ENCODE data around the gene ATXN1.
"Not testable (repeated sequence)": the region's sequence is repeated elsewhere in the genome, so short reads cannot be mapped to it uniquely, and the experiment has no call there.

The ATXN1 gene

GRCh38 chr6:16706491-16706890 is 54.8 kb downstream of the ATXN1 start:
- DNase-seq (ENCODE audit: low read depth); H3K4me3 ChIP-seq (ENCODE audit: low read depth, low read length): not testable (repeated sequence)

GRCh38 chr6:16706029-16706428 is 55.2 kb downstream of the ATXN1 start:
- no peak for DNase-seq (ENCODE audit: low read depth)
- H3K4me3 ChIP-seq (ENCODE audit: low read depth, low read length), result no peak overlapping the region

DNA sequence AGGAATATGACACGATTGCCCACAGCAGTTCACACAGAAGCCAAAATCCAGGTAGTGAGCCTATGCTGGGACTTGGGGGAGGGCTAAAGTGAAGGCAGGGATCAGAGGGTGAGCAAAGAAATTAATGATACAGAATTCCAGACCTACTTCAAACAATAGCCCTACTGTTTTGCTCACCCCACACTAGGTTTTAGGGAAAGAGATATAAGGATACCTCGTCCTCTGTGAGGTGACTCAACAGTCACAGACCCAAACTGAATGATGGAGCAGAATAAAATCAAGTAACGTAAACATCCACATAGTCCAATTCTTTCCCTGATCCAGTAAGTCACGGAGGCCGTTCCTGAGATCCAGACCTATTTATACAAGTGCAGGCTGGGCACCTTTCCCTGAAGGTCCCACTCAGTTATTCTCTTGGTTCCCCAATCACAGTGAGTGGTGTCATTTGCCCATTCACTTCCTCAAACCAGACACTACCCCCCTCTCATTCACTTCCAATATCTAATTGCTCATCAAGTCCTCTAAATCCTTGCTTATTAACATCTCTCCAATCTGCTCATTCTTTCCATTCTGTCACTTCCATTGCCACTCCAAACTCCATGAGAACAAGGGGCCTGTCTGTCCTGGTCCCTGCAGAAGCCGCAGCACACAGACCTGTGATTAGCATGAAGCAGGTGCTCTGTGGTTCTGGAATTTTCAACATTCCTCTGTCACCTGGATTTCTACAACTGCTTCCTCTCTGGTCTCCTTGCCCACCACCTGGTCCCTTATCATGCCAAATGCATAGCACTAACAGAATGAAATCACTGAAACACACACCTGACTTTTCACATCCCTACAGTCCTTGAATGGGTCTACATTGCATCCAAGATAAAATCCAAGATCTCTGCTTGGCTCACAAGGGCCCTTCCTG is 55.9 kb downstream of the ATXN1 start:
- H3K4me3 ChIP-seq (ENCODE audit: low read depth, low read length), result no peak overlapping the region
- DNase-seq (ENCODE audit: low read depth), result no peak

GRCh38 chr6:16704401-16705045 is 56.7 kb downstream of the ATXN1 start:
- peak overlapping the region; percentile 12 for H3K4me3 ChIP-seq (ENCODE audit: low read depth, low read length)
- peak; percentile 43 for DNase-seq (ENCODE audit: low read depth)

- not testable (repeated sequence) for DNase-seq (ENCODE audit: low read depth); H3K4me3 ChIP-seq (ENCODE audit: low read depth, low read length)
These were observed 58.5 kb downstream of the ATXN1 start for GRCh38 chr6:16702627-16703378.

DNA sequence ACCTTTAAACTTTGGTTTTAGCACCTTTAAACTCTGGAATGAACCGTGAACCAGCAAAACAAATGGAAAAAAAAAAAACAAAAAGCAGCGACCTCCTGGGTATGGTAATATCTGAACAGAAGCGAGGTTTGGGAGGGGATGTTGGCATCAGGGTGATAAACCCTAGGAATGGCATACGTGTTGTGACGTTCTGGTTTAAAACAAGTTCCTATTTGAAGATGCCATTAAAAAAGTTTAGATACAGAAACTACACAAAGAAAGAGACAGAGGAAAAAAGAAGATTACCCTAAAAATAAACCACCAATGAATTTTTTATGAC is 60.4 kb downstream of the ATXN1 start:
- H3K4me3 ChIP-seq (ENCODE audit: low read depth, low read length), result peak overlapping the region; percentile 32
- DNase-seq (ENCODE audit: low read depth), result no peak

GRCh38 chr6:16700202-16700915 is 60.9 kb downstream of the ATXN1 start:
- H3K4me3 ChIP-seq (ENCODE audit: low read depth, low read length), result peak overlapping the region; percentile 32
- DNase-seq (ENCODE audit: low read depth), result no peak

DNA sequence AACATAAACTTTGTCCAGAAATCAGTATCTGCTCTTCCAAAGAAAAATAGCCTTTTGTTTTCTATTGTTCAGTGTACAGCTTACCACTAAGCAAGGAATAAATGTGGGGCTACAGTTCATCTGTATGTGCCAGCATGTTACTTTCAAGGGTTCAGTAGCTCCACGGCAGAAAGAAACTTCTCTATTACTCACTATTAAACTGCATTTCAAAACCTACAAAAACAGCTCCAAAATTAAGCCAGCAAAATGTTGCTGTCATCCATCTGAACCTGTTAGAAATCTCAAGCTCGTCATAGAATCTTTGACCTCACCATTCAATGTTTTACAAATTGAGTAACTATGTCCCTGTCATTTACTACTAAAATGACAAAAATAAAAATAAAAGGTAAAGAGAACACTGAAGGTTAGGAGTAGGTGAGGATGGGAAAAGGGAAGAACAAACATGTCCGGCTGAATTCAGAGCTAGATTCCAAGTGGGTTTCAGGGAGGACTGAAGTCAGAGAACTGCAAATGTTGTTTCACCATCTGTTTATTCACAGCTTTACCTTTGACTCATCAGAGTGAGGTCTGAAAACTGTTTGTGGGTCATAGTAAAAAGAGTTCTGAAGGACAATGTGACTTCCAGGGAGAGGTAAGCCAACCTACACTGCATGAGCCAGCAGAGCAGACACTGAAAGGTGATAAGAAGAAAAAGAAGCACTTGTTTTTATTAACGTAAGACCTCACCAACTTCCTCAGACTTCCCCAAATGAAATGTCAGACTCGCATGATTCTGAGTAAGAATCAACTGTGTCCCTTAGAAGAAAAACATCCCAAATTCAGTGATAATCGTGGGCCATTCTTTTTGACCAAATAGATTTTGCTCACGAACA is 62.0 kb downstream of the ATXN1 start:
- no peak overlapping the region for H3K4me3 ChIP-seq (ENCODE audit: low read depth, low read length)
- no peak for DNase-seq (ENCODE audit: low read depth)

GRCh38 chr6:16698162-16698533 is 63.1 kb downstream of the ATXN1 start:
- DNase-seq (ENCODE audit: low read depth), result no peak

DNA sequence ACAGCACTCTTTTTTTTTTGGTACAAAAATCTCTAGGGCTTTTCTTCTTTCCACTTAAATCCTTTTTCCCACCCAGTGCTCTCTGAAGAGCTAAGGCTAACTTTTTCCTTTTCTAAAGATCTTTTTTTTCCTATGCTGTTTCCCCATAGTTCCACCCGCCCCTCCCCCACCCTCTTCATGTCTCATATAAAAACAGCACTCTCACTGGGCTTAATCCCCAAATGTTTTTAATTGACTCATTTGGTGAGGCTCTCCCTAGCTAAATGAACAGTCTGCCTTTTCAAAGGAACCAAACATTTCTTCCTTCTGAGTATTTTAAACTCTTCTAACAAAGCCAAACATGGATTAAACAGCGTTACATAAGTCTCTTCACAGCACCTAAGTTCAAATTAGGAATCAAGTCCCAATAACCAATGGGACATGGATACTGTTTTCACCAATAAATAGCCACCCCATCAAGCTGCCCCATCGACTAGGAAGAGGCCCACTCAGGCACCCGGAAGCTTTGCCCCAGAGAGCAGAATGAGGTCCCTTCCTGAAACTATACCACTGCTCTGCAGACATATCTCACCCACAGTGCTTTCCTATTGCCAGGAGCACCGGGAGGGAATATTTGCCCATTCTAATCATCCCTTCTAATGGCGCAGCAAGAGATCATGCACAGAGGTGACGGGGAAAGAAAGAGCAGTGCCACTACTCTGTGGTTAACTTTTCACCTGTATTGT is 63.7 kb downstream of the ATXN1 start:
- H3K4me3 ChIP-seq (ENCODE audit: low read depth, low read length), result no peak overlapping the region
- DNase-seq (ENCODE audit: low read depth), result no peak

More at GRCh38 chr6:16698162-16698533, 63.1 kb downstream of the ATXN1 start:
- no peak overlapping the region for H3K4me3 ChIP-seq (ENCODE audit: low read depth, low read length)

- no peak overlapping the region for H3K4me3 ChIP-seq (ENCODE audit: low read depth, low read length)
- no peak for DNase-seq (ENCODE audit: low read depth)
These were observed 64.8 kb downstream of the ATXN1 start for GRCh38 chr6:16696496-16696895.

DNA sequence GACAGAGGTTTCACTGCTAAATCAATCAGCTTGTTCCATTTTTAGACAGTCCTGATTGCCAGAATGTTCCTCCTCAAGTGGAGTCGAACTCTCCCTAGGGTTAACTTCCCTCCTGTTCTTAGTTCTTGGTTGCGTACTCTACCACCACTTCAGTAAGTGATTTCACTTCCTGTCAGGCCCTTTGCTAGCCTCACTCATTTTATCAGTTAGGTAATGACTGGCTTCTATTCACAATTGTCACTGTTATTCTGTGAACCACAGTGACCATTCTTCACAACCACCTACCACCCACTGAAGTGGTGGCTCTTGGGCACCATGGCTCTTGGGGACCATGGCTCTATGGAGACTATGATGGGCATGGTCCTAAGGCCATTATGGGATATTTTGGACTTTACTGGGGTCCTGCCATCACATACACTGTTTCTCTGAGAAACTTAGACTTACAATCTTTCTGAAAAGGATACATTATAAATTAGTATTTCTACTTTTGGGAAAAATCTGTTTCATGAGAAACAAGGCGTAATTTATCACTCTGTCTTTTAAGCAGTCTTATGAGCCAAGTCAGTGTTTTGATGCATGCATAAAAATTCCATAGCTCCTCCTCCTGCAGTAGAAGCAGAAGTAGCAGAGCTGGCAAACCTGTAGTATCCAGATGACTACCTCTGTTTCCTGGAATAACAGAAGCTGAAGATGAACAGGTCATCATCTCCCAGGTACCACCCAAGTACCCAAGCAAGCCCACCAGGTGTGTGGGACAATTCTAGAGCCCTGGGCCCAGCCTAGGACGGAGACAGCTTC is 66.3 kb downstream of the ATXN1 start:
- no peak for DNase-seq (ENCODE audit: low read depth)
- H3K4me3 ChIP-seq (ENCODE audit: low read depth, low read length), result no peak overlapping the region

DNA sequence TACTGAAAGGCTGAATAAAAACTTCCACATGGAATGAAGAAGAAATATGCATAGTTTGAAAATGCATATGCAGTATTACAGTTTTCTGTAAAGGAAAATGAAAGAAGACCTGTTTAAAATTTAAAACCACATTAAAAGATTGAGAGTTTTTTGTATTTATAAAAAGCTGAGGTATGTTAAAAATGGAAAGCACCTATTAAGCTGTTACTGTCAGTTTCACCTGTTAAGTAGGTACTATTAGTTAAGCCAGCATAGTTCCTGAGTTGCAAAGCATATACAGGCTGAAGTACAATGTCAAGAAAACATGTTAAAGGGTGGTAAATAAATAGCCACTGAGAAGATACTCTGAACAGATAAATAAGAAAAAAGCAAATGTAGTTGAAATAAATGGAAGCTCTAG is 69.9 kb downstream of the ATXN1 start:
- H3K4me3 ChIP-seq (ENCODE audit: low read depth, low read length), result no peak overlapping the region
- DNase-seq (ENCODE audit: low read depth), result no peak

DNA sequence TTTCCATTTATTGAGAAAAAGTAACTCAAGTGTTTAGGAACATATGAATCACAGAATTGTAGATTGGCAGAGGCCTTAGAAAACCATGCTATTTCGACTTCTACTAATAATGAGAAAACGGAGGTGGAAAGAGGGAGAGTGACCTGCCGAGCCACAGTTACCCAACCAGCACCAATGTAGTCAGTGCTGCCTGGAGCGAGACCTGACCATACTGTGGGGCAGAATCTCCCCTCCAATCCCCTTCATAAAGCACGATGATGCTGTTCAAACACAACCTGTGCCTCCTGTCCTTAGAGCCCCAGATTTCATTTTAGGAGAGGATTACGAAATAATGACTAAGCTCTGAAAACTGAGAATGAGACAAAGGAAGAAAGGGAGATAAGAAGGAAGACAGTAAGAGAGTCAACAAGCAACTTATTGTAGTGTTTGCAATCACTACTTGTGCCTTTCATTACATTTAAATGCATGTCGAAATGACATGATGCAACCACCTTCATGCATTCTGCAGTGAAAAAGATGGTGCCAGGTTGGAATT is 70.6 kb downstream of the ATXN1 start:
- no peak for DNase-seq (ENCODE audit: low read depth)
- no peak overlapping the region for H3K4me3 ChIP-seq (ENCODE audit: low read depth, low read length)

DNA sequence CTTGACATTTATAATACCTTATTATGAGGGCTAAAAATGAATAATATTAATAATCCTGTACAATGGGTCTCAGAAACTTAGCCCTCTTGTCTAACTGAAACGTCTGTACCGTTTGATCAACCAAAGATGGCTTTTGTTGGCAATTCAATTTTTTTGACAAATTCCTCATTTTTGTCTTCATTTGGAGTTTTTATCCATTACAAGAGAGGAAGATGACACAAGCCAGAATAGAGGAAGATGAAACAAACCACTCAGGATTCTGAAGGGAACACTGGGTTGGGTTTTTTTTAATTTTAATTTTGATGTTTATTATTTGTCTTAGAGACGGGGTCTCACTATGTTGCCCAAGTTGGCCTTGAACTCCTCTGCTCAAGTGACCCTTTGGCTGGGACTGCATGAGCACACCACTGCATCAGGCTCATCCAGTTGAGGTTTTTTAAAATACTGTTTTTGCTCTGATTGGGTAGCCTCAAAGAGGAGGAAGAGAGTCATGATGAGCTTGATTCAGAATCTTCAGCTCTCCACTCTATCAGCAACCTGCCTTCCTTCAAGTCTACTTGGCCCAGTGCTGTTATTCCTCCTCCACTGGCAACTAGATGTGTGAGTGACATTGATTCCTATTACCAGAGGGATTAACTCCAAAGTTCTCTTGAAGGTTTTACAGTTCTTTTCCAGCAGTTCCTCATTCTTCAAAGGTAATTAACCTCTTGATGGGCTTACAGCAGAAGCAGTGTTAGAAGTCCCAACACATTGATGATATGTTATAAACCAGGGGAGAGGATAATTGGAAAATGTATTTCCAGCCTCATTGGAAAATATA is 71.3 kb downstream of the ATXN1 start:
- DNase-seq (ENCODE audit: low read depth), result no peak
- H3K4me3 ChIP-seq (ENCODE audit: low read depth, low read length), result no peak overlapping the region

DNA sequence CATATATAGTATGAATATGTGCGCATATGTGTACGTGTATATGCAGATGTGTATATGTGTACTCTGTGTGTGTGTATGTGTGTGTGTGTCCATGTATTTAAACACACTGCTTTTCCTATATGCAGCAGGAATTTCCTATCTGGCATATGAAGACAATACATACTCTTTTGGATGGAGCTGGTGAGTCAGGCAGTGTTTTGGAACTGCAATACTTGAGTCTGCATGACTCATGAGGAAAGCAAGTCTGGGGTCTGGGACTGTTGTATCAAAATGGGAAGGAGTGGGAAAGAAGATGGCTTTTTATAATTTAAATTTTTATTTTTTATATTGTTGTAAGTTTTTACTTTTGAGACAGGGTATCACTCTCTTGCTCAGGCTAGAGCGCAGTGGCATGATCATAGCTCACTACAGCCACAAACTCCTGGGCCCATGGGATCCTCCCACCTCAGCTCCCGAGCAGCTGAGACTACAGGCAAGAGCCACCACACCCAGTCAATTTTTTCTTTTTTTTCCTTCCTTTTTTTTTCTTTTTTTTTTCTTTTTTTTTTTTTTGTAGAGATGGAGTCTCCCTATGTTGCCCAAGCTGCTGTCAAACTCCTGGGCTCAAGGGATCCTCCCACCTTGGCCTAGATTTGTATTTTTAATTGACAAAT is 72.2 kb downstream of the ATXN1 start:
- no peak overlapping the region for H3K4me3 ChIP-seq (ENCODE audit: low read depth, low read length)
- DNase-seq (ENCODE audit: low read depth), result peak; percentile 71
